Transverse colon (tissue), 4 donors: Measurements from ENCODE around the gene CCDC6.

Experiments used
- EP300 ChIP-seq: sonication (generic); formaldehyde crosslinking; IDR thresholded peaks from one replicate; pipeline ENCODE4 v1.6.1; 2017; ENCODE audit warnings: antibody characterized with exemption, low read depth
- POLR2A ChIP-seq: fragments of 450-650 bp; IDR thresholded peaks from one replicate; pipeline ENCODE4 v1.6.1; 2016; ENCODE audit warnings: antibody characterized with exemption, mild to moderate bottlenecking, moderate library complexity
- POLR2AphosphoS5 ChIP-seq, 3 donors: sonication (generic); formaldehyde crosslinking; IDR thresholded peaks; one replicate each; pipeline ENCODE4 v1.6.1; 2016; ENCODE audit warnings: antibody characterized with exemption in 3 of 3
- TF ChIP-seq, protein P1 (sequence below), 5 experiments: fragments of 200-600 bp in 3 of 5; fragments of 450-650 bp in 2 of 5; sonication (generic) in 3 of 5; IDR thresholded peaks; 1 replicate in 2 of 5; 2 replicates in 3 of 5; pipeline ENCODE4 v1.5.1; 2016 to 2017; ENCODE audit warnings: antibody characterized with exemption in 5 of 5, inconsistent platforms in 3 of 5, mild to moderate bottlenecking in 2 of 5, moderate library complexity in 1 of 5

DNA sequence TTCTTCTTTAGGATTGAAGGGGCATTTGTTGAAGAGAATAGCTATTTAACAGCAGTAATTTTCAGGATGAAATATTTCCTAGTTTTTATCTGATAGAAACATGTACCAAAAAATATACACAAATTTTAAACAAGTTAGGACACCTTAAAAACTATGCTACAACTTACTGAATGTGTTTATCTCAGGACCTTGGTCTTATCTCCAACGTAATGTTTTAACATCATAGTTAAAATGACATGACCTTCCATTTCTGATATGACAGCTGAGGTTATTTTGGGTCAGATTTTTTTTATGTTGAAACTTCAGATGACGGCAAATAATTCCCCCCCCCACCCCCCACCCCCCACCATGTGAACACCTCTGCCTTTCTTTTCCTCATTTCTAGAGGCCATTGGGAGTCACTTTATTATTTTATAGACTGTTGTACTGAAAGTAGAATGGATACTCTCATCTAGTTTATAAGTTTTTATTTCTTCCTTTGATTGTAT lies 161.1 kb downstream of the CCDC6 start:
- TF ChIP-seq, protein P1, sequence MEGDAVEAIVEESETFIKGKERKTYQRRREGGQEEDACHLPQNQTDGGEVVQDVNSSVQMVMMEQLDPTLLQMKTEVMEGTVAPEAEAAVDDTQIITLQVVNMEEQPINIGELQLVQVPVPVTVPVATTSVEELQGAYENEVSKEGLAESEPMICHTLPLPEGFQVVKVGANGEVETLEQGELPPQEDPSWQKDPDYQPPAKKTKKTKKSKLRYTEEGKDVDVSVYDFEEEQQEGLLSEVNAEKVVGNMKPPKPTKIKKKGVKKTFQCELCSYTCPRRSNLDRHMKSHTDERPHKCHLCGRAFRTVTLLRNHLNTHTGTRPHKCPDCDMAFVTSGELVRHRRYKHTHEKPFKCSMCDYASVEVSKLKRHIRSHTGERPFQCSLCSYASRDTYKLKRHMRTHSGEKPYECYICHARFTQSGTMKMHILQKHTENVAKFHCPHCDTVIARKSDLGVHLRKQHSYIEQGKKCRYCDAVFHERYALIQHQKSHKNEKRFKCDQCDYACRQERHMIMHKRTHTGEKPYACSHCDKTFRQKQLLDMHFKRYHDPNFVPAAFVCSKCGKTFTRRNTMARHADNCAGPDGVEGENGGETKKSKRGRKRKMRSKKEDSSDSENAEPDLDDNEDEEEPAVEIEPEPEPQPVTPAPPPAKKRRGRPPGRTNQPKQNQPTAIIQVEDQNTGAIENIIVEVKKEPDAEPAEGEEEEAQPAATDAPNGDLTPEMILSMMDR (IDR thresholded peaks at IDR 0.05), result no peak
- TF ChIP-seq POLR2AphosphoS5 (IDR thresholded peaks at IDR 0.05) (no peak), POLR2A (no peak), EP300 (no peak)
